ENCODE measurements around the gene ZNF710.

Gene ZNF710

GRCh38 chr15:90062023-90062442 lies 60.9 kb downstream of the ZNF710 start:
- in situ Hi-C loops (cut with HindIII; ENCODE audit: low pct_ligation_motif_present, low sequenced_read_pairs): no loop called here
- Histone ChIP-seq H3K27ac (no peak overlapping the region), H3K27me3 (replicated peaks) (no peaks in the 10 kb centered on the region), H3K4me3 (ENCODE audit: low read depth, low read length) (no peak overlapping the region), H3K36me3 (replicated peaks) (no peaks in the 10 kb centered on the region)
- TF ChIP-seq CTCF (IDR thresholded peaks at IDR 0.05; ENCODE audit: low read depth, low read length, missing control alignments): no peak
- peak; percentile 9 for DNase-seq

GRCh38 chr15:90062462-90062932 lies 61.4 kb downstream of the ZNF710 start:
- Histone ChIP-seq H3K4me3 (ENCODE audit: low read depth, low read length) (no peak overlapping the region), H3K36me3 (replicated peaks) (no peaks in the 10 kb centered on the region), H3K27me3 (replicated peaks) (no peaks in the 10 kb centered on the region), H3K27ac (no peak overlapping the region)
- TF ChIP-seq CTCF (IDR thresholded peaks at IDR 0.05; ENCODE audit: low read depth, low read length, missing control alignments): no peak
- no peak for DNase-seq
- in situ Hi-C loops (cut with HindIII; ENCODE audit: low pct_ligation_motif_present, low sequenced_read_pairs): no loop called here

- H3K27me3 ChIP-seq (replicated peaks): no peaks in the 10 kb centered on the region
- TF ChIP-seq CTCF (IDR thresholded peaks at IDR 0.05; ENCODE audit: low read depth, low read length, missing control alignments): no peak
- DNase-seq: no peak
- H3K36me3 ChIP-seq (replicated peaks): peaks cover 4% of the 10 kb centered on the region
- no peak overlapping the region for H3K27ac ChIP-seq
- in situ Hi-C loops (cut with HindIII; ENCODE audit: low pct_ligation_motif_present, low sequenced_read_pairs): no loop called here
- no peak overlapping the region for H3K4me3 ChIP-seq (ENCODE audit: low read depth, low read length)
Measured at GRCh38 chr15:90062973-90063769, 62.0 kb downstream of the ZNF710 start.

GRCh38 chr15:90063770-90064247 lies 62.7 kb downstream of the ZNF710 start:
- no peak for TF ChIP-seq CTCF (IDR thresholded peaks at IDR 0.05; ENCODE audit: low read depth, low read length, missing control alignments)
- Histone ChIP-seq H3K27me3 (replicated peaks) (no peaks in the 10 kb centered on the region), H3K36me3 (replicated peaks) (peaks cover 6% of the 10 kb centered on the region), H3K4me3 (ENCODE audit: low read depth, low read length) (no peak overlapping the region), H3K27ac (no peak overlapping the region)
- in situ Hi-C loops (cut with HindIII; ENCODE audit: low pct_ligation_motif_present, low sequenced_read_pairs): no loop called here
- no peak for DNase-seq

GRCh38 chr15:90064911-90065681 lies 64.0 kb downstream of the ZNF710 start:
- peaks cover 6% of the 10 kb centered on the region for H3K36me3 ChIP-seq (replicated peaks)
- DNase-seq: peak; percentile 9
- in situ Hi-C loops (cut with HindIII; ENCODE audit: low pct_ligation_motif_present, low sequenced_read_pairs): no loop called here
- no peak for TF ChIP-seq CTCF (IDR thresholded peaks at IDR 0.05; ENCODE audit: low read depth, low read length, missing control alignments)
- H3K27me3 ChIP-seq (replicated peaks): no peaks in the 10 kb centered on the region
- no peak overlapping the region for H3K27ac ChIP-seq
- no peak overlapping the region for H3K4me3 ChIP-seq (ENCODE audit: low read depth, low read length)

Data from brain microvascular endothelial cell (primary cell).